Small intestine (tissue), 7 donors: ENCODE data around the gene LAIR1. TPM values are rescaled to one million over a fixed set of nuclear protein-coding genes. Genes with fewer than 3 reads are reported as not detected.
"Not testable (repeated sequence)": the region's sequence is repeated elsewhere in the genome, so short reads cannot be mapped to it uniquely, and the experiment has no call there.

Experiments used
- DNase-seq, 2 donors: peaks; one replicate each; pipeline versions ENCODE4 v3.0.0 to v3.0.0-alpha.2; 2013
- FAIRE-seq: peaks from 2 replicates; lab custom pipeline; 2012; peaks lifted over from hg19 to GRCh38; lab: Jason Lieb, UNC
- H3K27ac ChIP-seq, 3 donors: one replicate each; pipeline ENCODE4 v1.5.1; 2013; ENCODE audit warnings: low read length in 2 of 3, mild to moderate bottlenecking in 2 of 3, control low read depth in 1 of 3, inconsistent platforms in 1 of 3, low read depth in 1 of 3, moderate library complexity in 1 of 3
- H3K27me3 ChIP-seq, 3 donors: one replicate each; pipeline ENCODE4 v1.6.1; 2013; ENCODE audit warnings: low read length in 3 of 3, inconsistent platforms in 1 of 3; ENCODE audit not compliant: control insufficient read depth in 3 of 3, insufficient read depth in 3 of 3
- H3K36me3 ChIP-seq, 3 donors: one replicate each; pipeline ENCODE4 v1.6.1; 2013; ENCODE audit warnings: low read length in 3 of 3, inconsistent platforms in 1 of 3, low read depth in 1 of 3, mild to moderate bottlenecking in 1 of 3, moderate library complexity in 1 of 3; ENCODE audit not compliant: control insufficient read depth in 3 of 3, insufficient read depth in 2 of 3
- H3K4me1 ChIP-seq, 3 donors: one replicate each; pipeline ENCODE4 v1.6.1; 2013; ENCODE audit warnings: low read length in 2 of 3, inconsistent platforms in 1 of 3, low read depth in 1 of 3, mild to moderate bottlenecking in 1 of 3, moderate library complexity in 1 of 3; ENCODE audit not compliant: control insufficient read depth in 3 of 3, insufficient read depth in 2 of 3
- H3K4me3 ChIP-seq, 3 donors: one replicate each; pipeline ENCODE4 v1.5.1; 2013; ENCODE audit warnings: low read length in 3 of 3, control low read depth in 1 of 3, inconsistent platforms in 1 of 3, low read depth in 1 of 3, mild to moderate bottlenecking in 1 of 3, moderate library complexity in 1 of 3
- H3K9me3 ChIP-seq, 2 donors: one replicate each; pipeline ENCODE4 v1.6.1; 2013; ENCODE audit warnings: low read depth in 1 of 2, low read length in 1 of 2; ENCODE audit not compliant: control insufficient read depth in 2 of 2, insufficient read depth in 1 of 2
- WGBS, 3 donors: extraction: QIAGEN DNeasy Blood & Tissue Kit; methylation state at CpG; one replicate each; pipeline ENCODE4 v1.1.7; 2013; 5-methylcytosine and 5-hydroxymethylcytosine counted together
- polyA plus RNA-seq, 4 donors: library from polyadenylated mRNA; stranded (reverse) in 3 of 4; unstranded in 1 of 4; fragments of 200-250 nt in 3 of 4; fragments of 120-200 nt in 1 of 4; gene quantifications; one replicate each; pipeline versions ENCODE4 v1.2.1 to v1.2.3, GENCODE V29; 2013
- donor health status: healthy with polysubstance abuse.
- donor health status: control.
- donor health status: control.
- donor health status: Bipolar disorder and iron deficiency.
- donor health status: healthy.

Gene LAIR1
- polyA plus RNA-seq, 4 donors: 2.2 to 10.9 (median 8.9) TPM

GRCh38 chr19:54324071-54324470, 40.7 kb downstream of the LAIR1 start:
- H3K36me3 ChIP-seq: no peaks in the 10 kb centered on the region
- H3K9me3 ChIP-seq: no peaks in the 10 kb centered on the region
- DNase-seq (no peak), FAIRE-seq (no peak)
- H3K4me3 ChIP-seq: no peak overlapping the region
- H3K4me1 ChIP-seq: no peaks in the 10 kb centered on the region
- no peak overlapping the region for H3K27ac ChIP-seq
- peaks cover 0 to 2% (median 0%) of the 10 kb centered on the region in 3 donors for H3K27me3 ChIP-seq
- 9 to 31% (median 24%) methylated on average over 3 of the region's 3 CpGs for WGBS, 3 donors

- not testable (repeated sequence) for H3K36me3 ChIP-seq, H3K27ac ChIP-seq, DNase-seq, FAIRE-seq, H3K9me3 ChIP-seq, H3K27me3 ChIP-seq, H3K4me3 ChIP-seq, H3K4me1 ChIP-seq
- 23% methylated on average over 9 of the region's 13 CpGs; no CpG with 5 or more reads in 2 of the 3 donors for WGBS, 3 donors
Observed at GRCh38 chr19:54322934-54323333, 41.8 kb downstream of the LAIR1 start.

GRCh38 chr19:54322295-54322694, 42.4 kb downstream of the LAIR1 start:
- not testable (repeated sequence) for H3K36me3 ChIP-seq, FAIRE-seq

GRCh38 chr19:54319892-54320670, 44.6 kb downstream of the LAIR1 start:
- Histone ChIP-seq H3K4me1 (no peaks in the 10 kb centered on the region), H3K27me3 (peaks cover 0 to 2% (median 0%) of the 10 kb centered on the region in 3 donors), H3K36me3 (no peaks in the 10 kb centered on the region), H3K9me3 (no peaks in the 10 kb centered on the region), H3K27ac (no peak overlapping the region), H3K4me3 (no peak overlapping the region)
- DNase-seq (no peak), FAIRE-seq (no peak)
- 84 to 87% (median 84%) methylated on average over 14 of the region's 14 CpGs for WGBS, 3 donors

More at GRCh38 chr19:54322295-54322694, 42.4 kb downstream of the LAIR1 start:
- DNase-seq, H3K27me3 ChIP-seq, H3K4me3 ChIP-seq, H3K27ac ChIP-seq, H3K4me1 ChIP-seq, H3K9me3 ChIP-seq: not testable (repeated sequence)
- 84 to 97% (median 86%) methylated on average over 10 to 11 of the region's 13 CpGs for WGBS, 3 donors

- FAIRE-seq: no peak
- 66 to 80% (median 78%) methylated on average over 7 of the region's 7 CpGs for WGBS, 3 donors
- H3K9me3 ChIP-seq: no peaks in the 10 kb centered on the region
- no peaks in the 10 kb centered on the region for H3K27me3 ChIP-seq
- H3K27ac ChIP-seq: no peak overlapping the region
- no peaks in the 10 kb centered on the region for H3K4me1 ChIP-seq
- no peak overlapping the region for H3K4me3 ChIP-seq
- no peaks in the 10 kb centered on the region for H3K36me3 ChIP-seq
- DNase-seq: no peak
Observed at GRCh38 chr19:54319049-54319448, 45.7 kb downstream of the LAIR1 start.

GRCh38 chr19:54317965-54318240, 46.8 kb downstream of the LAIR1 start:
- FAIRE-seq: no peak
- WGBS, 3 donors: 85 to 92% (median 87%) methylated on average over 9 of the region's 9 CpGs

GRCh38 chr19:54317108-54317964, 47.4 kb downstream of the LAIR1 start:
- Histone ChIP-seq H3K4me3 (no peak overlapping the region), H3K9me3 (no peaks in the 10 kb centered on the region), H3K27me3 (no peaks in the 10 kb centered on the region), H3K27ac (no peak overlapping the region), H3K4me1 (no peaks in the 10 kb centered on the region), H3K36me3 (no peaks in the 10 kb centered on the region)
- 72 to 81% (median 78%) methylated on average over 26 to 29 of the region's 29 CpGs for WGBS, 3 donors
- FAIRE-seq (no peak), DNase-seq (no peak)

More at GRCh38 chr19:54317965-54318240, 46.8 kb downstream of the LAIR1 start:
- no peak for DNase-seq
- Histone ChIP-seq H3K9me3 (no peaks in the 10 kb centered on the region), H3K27me3 (no peaks in the 10 kb centered on the region), H3K4me3 (no peak overlapping the region), H3K4me1 (no peaks in the 10 kb centered on the region), H3K27ac (no peak overlapping the region), H3K36me3 (no peaks in the 10 kb centered on the region)

GRCh38 chr19:54316746-54317107, 48.0 kb downstream of the LAIR1 start:
- whole genome bisulfite sequencing, 3 donors: 41 to 49% (median 45%) methylated on average over 11 of the region's 11 CpGs
- DNase-seq: no peak
- no peaks in the 10 kb centered on the region for H3K4me1 ChIP-seq
- H3K27me3 ChIP-seq: no peaks in the 10 kb centered on the region
- no peaks in the 10 kb centered on the region for H3K36me3 ChIP-seq
- no peak overlapping the region for H3K4me3 ChIP-seq
- no peaks in the 10 kb centered on the region for H3K9me3 ChIP-seq
- FAIRE-seq: no peak
- no peak overlapping the region for H3K27ac ChIP-seq
